HG03342 (cell line): Measurements from ENCODE around the gene LRRC56.

ENCODE experiments used
- ATAC-seq: cut with Tn5 transposase; IDR thresholded peaks from one replicate; pipeline ENCODE4 v1.9.1; 2021; ENCODE audit warnings: mild to moderate bottlenecking, moderate library complexity; ENCODE audit not compliant: unreplicated experiment

Gene LRRC56

DNA sequence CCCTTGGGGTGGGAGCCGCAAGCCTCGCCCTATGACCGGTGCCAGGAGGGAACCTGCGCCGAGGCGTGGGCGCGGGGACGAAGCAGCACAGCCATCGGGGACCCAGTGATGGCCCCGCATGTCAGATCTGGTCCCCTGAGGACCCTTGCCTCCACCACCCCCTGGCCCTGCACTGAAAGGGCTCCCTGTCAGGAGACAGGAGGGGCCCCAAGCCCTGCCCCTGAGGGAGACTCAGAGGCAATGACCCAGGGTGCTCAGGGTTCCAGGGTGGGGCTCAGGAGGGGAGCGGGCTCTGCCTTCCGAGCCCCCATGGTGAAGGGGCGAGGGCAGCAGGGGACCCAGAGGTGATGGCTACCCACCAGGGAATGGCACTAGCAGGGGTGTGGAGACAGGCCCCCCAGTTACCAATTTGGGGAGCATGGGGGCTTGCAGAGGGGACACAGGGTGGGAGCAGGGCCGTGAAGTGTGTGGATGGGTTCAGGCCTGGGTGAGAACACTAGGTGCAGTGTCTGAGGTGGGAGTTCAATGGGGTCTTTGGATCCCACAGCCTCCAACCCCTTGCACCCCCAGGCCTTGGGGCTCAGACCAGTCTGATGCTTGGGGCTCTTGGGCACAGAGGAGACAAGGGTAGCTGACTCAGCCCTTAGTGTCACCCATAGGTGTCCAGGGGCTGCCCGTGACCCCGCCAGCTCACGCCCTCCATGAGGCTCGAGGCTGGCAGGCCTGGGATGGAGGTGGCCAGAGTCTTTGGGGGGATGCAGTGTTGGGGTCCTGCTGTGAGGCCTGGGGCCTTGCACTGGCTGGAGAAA, 499 bp downstream of the LRRC56 start:
- no peak for ATAC-seq

DNA sequence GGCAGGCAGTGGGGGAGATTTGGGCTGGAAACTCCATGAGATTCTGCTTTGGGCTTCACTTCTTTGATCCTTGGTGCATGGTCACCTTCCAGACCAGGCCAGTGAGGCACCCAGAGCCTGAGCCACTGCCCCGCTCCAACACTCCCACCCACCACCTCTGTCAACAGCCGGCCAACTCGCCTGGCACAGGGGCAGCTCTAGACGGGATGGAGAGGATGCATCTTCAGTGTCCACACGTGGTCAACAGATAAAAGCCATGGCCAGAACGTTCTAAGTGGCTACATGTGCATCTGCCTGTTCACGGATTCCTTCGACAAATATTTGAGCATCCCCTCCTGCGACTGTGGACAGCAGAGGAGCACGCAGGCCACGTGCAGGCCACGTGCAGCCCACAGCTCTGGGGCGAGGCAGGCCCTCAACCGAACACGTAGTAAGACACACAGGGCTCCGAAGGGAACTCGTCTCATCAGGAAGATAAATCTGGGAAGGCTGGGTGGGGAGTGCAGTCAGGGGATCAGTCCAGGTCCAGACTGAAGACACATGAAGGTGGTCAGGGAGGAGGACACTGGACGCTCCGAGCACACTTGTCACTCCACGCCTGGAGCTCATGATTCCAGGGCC, 1.2 kb downstream of the LRRC56 start:
- ATAC-seq: no peak

DNA sequence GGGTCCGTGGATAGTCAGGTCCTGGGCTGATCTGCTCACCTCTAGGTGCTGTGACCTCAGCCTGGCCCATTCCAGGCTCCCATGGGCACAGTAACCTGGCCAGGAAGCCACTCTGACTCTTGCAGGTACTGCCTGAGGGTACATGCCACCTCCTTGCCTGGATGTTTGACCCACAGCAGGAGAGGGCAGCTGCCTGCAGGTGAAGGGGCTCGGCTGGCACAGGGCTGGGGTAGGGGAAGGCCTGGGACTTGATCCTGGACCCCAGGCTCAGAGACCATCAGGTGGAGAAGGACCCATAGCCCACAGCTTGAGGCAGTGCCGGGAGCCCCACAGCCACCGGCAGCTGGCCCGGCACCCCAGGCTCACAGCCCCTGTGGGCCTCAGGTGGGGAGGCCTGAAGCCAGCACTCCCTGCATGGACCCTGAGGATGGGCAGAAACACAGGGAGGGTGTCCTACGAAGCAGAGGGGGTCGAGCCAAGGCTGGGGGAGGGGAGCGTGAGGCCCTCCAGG, 2.7 kb downstream of the LRRC56 start:
- no peak for ATAC-seq

- no peak for ATAC-seq
These were observed 3.5 kb downstream of the LRRC56 start for GRCh38 chr11:540583-541432.

DNA sequence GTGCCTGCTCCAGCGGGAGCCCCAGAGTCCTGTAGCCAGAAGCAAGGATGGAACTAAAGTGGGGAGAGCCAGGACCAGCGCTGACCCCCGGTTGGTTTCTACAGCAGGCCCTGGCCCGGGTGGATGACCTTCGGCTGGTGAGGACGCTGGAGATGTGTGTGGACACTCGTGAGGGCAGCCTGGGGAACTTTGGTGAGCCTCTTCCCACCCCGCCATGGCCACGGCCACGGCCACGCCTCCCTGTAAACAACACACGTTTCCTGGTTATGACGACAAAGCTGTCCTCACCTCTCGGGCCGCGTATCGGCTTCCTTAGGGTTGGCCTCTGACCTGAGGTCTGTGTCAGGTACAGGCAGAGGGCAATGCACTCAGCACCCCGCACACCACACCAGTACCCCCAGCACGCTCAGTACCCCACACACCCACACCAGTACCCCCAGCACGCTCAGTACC, 4.1 kb downstream of the LRRC56 start:
- no peak for ATAC-seq

DNA sequence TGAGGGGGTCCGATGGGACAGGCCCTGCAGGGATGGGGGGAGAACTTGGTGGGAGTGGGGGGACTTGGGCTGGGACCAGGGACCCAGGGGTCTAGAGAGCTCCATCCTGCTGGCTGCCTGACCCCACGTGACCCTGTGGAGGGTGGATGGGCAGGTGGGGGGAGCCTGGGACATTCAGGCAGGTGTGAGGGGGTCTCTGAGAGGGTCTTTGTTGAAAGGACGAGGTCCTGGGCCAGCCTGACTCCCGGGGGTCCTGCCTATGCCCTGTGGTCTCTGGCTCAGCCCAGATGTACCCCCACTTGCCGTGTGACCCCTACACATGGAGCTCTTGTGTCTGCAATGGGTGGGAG, 7.5 kb downstream of the LRRC56 start:
- no peak for ATAC-seq

DNA sequence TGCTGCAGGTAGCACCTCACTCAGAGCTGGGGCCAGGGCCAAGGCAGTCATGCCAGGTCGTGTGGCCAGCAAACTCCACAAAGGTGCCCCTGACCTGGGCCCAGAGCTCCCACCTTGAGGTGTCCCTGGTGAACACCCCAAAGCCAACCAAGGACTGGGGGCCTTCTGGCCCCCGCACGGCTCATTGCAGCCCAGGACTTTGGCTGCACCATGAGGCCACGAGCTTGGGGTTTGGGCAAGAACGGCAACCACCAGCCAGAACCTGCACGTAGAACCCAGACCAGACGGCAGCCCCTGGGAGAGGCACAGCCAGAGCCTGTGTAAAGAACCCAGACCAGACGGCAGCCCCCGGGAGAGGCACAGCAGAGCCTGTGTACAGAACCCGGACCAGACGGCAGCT, 7.8 kb downstream of the LRRC56 start:
- ATAC-seq: no peak

DNA sequence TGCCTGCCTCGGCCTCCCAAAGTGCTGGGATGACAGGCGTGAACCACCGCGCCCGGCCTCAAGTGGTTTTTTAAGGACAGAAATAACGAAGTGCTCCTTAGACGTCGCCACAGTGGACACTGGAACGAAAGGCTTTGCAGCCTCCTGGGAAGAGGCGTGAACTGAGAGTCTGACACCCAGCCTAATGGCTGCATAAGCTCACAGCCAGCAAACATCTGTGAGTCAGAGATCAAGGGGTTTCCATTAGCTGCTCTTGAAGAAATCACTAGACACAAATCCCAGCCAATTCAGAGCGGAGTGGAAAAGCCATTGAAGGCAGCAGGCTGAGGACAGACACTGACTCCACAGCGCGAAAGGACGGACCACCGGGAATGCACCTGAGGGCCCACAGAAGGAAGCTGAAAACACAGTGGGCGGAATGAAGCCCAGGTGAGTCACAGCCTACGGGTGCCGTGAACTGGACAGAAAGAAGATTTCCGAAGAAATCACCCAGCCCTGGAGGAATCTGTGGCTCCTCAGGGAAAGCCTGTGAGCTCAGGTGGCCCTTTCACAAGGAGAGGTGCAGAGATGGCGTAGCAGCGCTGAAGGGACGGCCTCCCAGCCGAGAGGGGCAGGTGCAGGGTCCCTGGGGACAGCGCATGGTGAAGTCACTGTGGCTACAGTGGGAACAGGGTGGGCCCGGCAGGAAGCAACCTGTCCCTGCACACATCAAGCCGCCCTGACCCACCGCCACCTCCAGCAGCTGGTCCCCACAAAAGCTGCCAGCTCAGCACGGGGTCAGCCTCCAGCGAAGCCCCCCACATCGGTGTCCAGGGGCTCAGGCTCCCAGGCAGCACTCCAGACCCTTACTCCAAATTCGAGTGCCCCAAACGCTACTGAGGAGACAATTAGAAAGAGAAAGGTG, 11.6 kb downstream of the LRRC56 start:
- ATAC-seq: no peak

DNA sequence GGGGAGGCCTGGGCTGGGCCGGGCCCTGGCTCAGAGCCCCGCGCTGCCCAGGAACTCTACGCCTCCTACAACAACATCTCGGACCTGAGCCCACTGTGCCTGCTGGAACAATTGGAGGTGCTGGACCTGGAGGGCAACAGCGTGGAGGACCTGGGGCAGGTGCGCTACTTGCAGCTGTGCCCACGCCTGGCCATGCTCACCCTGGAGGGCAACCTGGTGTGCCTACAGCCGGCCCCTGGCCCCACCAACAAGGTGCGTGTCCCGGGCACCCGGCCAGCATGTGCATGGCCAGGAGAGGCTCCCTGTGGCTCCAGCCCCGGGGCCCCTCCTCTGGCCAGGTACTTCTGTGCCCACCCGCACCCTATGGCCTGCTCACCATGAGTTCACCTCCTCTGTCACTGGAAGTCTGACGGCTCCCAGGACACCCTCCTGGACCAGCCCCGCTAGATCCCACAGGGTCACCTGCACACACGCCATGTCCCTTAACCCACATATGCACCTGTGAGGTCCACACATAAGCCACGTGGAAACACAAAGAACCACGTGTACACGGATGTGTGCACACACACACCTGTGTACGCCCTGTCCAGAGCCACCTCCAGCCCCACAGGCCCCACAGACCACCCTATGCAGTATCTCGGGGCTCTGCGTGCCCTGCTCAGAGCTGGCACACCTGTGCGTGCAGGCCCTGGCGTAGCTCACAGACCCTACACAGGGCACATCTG, 12.9 kb downstream of the LRRC56 start:
- ATAC-seq: no peak

DNA sequence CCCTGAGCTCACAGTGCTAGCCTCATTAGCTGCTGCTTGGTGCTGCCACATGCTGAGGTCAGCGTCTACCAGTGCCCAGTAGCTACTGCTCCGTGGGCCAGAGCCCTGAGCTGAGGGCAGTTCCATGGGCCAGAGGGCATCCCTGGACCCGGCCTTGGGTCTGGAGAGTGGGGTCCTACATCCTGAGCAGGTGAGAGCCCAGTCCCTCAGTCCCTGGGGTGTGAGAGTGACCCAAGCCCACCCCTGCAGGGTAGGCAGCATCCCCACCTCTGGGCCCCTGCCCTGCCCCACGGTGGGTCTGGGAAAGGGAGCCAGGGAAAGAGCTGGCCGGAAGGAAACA, 13.4 kb downstream of the LRRC56 start:
- no peak for ATAC-seq

DNA sequence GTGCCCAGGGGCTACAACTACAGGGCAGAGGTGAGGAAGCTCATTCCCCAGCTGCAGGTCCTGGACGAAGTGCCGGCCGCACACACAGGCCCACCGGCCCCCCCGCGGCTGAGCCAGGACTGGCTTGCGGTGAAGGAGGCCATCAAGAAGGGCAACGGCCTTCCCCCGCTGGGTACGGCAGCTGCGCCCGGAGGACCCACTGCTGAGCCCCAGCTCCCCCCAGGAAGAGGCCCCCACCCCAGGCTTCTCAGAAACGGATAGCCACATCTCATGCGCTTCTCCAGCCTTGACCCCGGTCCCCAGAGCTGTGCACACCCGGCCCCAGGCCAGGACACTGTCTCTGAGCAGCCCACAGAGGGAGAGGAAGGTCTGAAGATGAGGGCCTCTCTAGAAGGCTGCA, 13.8 kb downstream of the LRRC56 start:
- no peak for ATAC-seq

DNA sequence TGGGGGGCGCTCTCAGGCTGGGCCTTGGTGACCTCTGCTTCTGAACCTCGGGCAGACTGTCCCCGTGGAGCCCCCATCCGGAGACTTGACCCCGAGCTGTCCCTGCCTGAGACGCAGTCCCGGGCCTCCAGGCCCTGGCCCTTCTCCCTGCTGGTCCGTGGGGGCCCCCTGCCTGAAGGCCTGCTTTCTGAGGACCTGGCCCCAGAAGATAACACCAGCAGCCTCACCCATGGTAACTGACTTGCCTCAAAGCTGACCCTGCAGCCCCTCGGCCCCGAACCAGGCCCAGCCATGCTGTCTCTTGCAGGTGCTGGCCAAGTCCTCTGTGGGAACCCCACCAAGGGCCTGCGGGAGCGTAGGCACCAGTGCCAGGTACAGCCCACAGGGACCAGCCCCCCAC, 14.3 kb downstream of the LRRC56 start:
- ATAC-seq: no peak

GRCh38 chr11:553083-553987, 16.0 kb downstream of the LRRC56 start:
- no peak for ATAC-seq

GRCh38 chr11:553988-554340, 16.6 kb downstream of the LRRC56 start:
- ATAC-seq: no peak

DNA sequence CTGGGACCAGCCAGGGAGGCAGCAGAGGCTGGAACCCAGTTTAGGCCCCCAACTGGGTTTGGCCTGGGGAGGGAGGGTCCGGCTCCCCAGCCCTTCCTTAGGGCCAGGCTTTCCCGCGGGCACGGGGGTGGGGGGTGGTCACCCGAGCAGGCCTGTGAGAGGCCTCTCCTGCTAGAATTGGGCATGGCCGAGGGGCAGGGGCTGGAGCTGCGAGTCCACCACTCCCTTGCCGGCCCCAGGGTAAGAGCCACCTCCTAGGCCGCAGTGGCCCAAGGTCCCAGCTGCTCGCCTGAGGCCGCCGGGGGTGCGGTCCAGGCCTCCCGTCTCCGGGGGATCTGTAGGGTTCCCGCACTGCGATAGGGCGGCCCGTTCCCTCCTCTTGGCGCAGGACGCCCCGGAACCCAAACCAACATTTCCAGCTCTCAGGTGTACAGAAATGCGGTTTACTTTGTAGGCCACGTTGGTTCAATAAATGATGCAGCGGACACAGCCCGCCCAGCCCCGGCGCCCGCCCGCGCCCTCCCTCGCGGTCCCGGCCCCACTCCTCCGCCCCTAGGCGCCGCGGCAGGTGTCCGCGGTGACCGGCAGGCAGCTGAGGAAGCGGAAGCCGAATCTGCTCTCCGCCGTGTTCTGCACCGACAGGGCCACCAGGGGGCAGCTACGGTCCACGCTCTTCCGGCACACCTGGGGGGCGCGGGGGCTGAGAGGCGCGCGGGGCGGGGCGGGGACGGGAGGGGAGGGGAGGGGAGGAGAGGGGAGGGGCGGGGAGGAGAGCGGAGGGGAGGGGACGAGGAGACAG, 17.3 kb downstream of the LRRC56 start:
- no peak for ATAC-seq

DNA sequence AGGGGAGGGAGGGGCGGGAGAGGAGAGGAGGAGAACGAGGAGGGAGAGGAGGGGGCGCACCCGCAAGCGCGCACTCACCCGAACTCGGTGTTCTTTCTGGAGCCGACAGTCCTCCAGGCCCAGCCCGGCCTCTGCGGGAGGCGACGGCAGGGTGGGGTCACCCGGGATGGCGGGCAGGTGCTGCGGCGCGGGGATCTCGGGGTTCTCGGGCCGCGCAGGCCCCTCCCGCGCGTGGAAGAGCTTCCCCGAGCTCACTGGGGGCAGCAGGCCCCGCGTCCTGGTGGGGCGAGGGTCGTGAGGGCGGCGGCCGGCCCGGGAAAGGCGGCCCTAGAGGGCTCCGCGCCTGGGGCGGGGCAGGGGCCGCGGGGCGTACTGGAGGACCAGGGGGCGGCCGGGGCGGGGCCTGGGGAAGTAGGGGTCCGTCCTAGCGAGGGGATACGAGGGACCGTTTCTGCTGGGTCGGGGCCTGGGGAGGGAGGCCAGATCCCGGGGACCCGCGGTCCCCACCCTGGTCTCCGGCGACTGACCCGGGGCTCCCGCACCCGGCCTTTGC, 18.0 kb downstream of the LRRC56 start:
- no peak for ATAC-seq

GRCh38 chr11:555780-556661, 18.7 kb downstream of the LRRC56 start:
- no peak for ATAC-seq
